Mesendoderm (in vitro differentiated cells): ENCODE data around the gene WDR1.

Experiments used
- DNase-seq: peaks from one replicate; pipeline ENCODE4 v3.0.0; 2013
- H2AK5ac ChIP-seq: 2 replicates; pipeline ENCODE4 v1.6.1; 2013; ENCODE audit warnings: low read length, inconsistent platforms
- H2BK120ac ChIP-seq: 2 replicates; pipeline ENCODE4 v1.6.1; 2013; ENCODE audit warnings: low read depth, mild to moderate bottlenecking, low read length, moderate library complexity, mixed read lengths
- H2BK15ac ChIP-seq: replicated peaks from 2 replicates; pipeline ENCODE4 v1.6.1; 2013; ENCODE audit warnings: low read depth, mild to moderate bottlenecking, moderate library complexity
- H2BK5ac ChIP-seq: 2 replicates; pipeline ENCODE4 v1.6.1; 2013; ENCODE audit warnings: low read length, inconsistent platforms
- H3K18ac ChIP-seq: 2 replicates; pipeline ENCODE4 v1.6.1; 2013; ENCODE audit warnings: mild to moderate bottlenecking, low read length, mixed read lengths
- H3K23ac ChIP-seq: one replicate; pipeline ENCODE4 v1.6.1; 2013; ENCODE audit warnings: low read length
- H3K27ac ChIP-seq: 2 replicates; pipeline ENCODE4 v1.5.1; 2013; ENCODE audit warnings: low read depth, mild to moderate bottlenecking, inconsistent platforms, low read length, moderate library complexity
- H3K27me3 ChIP-seq: 2 replicates; pipeline ENCODE4 v1.6.1; 2013; ENCODE audit warnings: low read length, control low read depth, mild to moderate bottlenecking, inconsistent platforms; ENCODE audit not compliant: insufficient read depth, poor library complexity
- H3K36me3 ChIP-seq: 2 replicates; pipeline ENCODE4 v1.6.1; 2013; ENCODE audit warnings: low read length, inconsistent platforms; ENCODE audit not compliant: control insufficient read depth, insufficient read depth
- H3K4ac ChIP-seq: one replicate; pipeline ENCODE4 v1.6.1; 2013; ENCODE audit warnings: low read depth, mild to moderate bottlenecking, low read length, moderate library complexity
- H3K4me1 ChIP-seq: 2 replicates; pipeline ENCODE4 v1.6.1; 2013; ENCODE audit warnings: low read depth, low read length, inconsistent platforms; ENCODE audit not compliant: control insufficient read depth
- H3K4me2 ChIP-seq: 2 replicates; pipeline ENCODE4 v1.6.1; 2013; ENCODE audit warnings: low read length
- H3K4me3 ChIP-seq: 2 replicates; pipeline ENCODE4 v1.5.1; 2013; ENCODE audit warnings: mild to moderate bottlenecking, low read length
- H3K56ac ChIP-seq: one replicate; pipeline ENCODE4 v1.6.1; 2013; ENCODE audit warnings: low read length
- H3K79me1 ChIP-seq: 2 replicates; pipeline ENCODE4 v1.6.1; 2013; ENCODE audit warnings: low read length, inconsistent platforms
- H3K79me2 ChIP-seq: 2 replicates; pipeline ENCODE4 v1.6.1; 2013; ENCODE audit warnings: mild to moderate bottlenecking, low read length; ENCODE audit not compliant: control insufficient read depth, insufficient read depth
- H3K9ac ChIP-seq: 2 replicates; pipeline ENCODE4 v1.6.1; 2013; ENCODE audit warnings: low read length, inconsistent platforms
- H4K5ac ChIP-seq: one replicate; pipeline ENCODE4 v1.6.1; 2013; ENCODE audit warnings: low read length
- H4K8ac ChIP-seq: one replicate; pipeline ENCODE4 v1.6.1; 2013; ENCODE audit warnings: low read depth, mild to moderate bottlenecking, control low read depth, low read length, moderate library complexity
- WGBS: extraction: QIAGEN DNeasy Blood & Tissue Kit; methylation state at CpG from one replicate; pipeline ENCODE4 v1.1.7; 2013; ENCODE audit warnings: low lambda C conversion rate, missing lambda C conversion rate; ENCODE audit not compliant: insufficient coverage; ENCODE audit errors: extremely low coverage; 5-methylcytosine and 5-hydroxymethylcytosine counted together

The WDR1 gene

DNA sequence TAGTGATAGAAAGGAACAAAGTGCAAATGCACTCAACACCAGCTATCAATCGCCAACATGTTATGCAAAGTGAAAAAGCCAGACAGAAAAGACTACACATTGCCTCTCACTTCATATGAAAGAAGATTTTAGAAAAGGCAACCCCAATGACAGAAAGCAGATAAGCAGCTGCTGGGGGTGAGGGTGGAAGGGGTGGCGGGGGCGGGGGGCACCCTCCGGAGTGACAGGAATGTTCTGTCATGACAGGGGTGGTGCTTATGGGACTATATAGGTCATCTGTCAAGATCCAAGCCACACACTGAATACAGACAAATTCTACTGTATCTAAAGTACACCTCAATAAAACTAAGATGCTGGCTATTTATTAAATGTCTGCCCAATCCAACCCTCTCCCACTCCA, 10.7 kb downstream of the WDR1 start:
- Histone ChIP-seq H3K4me2 (no peak overlapping the region), H3K4me1 (no peaks in the 10 kb centered on the region)

DNA sequence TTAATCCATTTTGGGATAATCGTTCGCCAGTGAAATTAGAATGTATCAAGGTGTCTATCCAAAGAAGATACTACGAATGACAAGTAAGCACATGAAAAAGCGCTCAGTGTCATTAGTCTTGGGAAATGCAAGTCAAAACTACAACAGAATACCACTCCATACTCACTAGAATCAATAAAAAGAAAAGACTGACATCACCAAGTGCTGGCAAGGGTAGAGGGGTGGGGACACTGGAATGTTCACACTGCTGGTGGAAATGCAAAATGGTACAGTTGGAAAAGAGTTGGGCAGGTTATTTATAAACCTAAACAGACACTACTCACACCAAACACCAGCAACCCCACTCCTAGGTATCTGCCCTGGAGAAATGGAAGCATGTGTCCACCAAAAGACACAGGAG, 11.2 kb downstream of the WDR1 start:
- Histone ChIP-seq H3K4me3 (no peak overlapping the region), H2BK15ac (no peak overlapping the region), H3K79me1 (peaks cover 39% of the 10 kb centered on the region), H3K27me3 (no peaks in the 10 kb centered on the region), H3K27ac (no peak overlapping the region), H3K18ac (no peak overlapping the region), H3K4me2 (no peak overlapping the region), H2BK5ac (no peak overlapping the region), H3K36me3 (peaks cover 11% of the 10 kb centered on the region), H3K4me1 (no peaks in the 10 kb centered on the region), H2BK120ac (no peak overlapping the region), H3K56ac (no peak overlapping the region), H4K8ac (no peak overlapping the region), H3K23ac (no peak overlapping the region), H4K5ac (no peak overlapping the region), H3K79me2 (peaks cover 96% of the 10 kb centered on the region), H2AK5ac (no peak overlapping the region), H3K4ac (no peak overlapping the region), H3K9ac (no peak overlapping the region)
- WGBS: no CpG with 5 or more reads among the region's 4 CpGs
- no peak for DNase-seq

More for the DNA sequence above, 10.7 kb downstream of the WDR1 start:
- H3K23ac ChIP-seq: no peak overlapping the region
- no peak overlapping the region for H4K8ac ChIP-seq
- no peak overlapping the region for H3K56ac ChIP-seq
- H2BK120ac ChIP-seq: no peak overlapping the region
- no peak overlapping the region for H3K27ac ChIP-seq
- no peak overlapping the region for H4K5ac ChIP-seq
- peaks cover 10% of the 10 kb centered on the region for H3K36me3 ChIP-seq
- no peak overlapping the region for H2BK5ac ChIP-seq
- H3K79me1 ChIP-seq: peaks cover 39% of the 10 kb centered on the region
- H3K27me3 ChIP-seq: no peaks in the 10 kb centered on the region
- WGBS: no CpG with 5 or more reads among the region's 4 CpGs
- no peak overlapping the region for H3K9ac ChIP-seq
- no peak overlapping the region for H3K4ac ChIP-seq
- H3K79me2 ChIP-seq: peaks cover 96% of the 10 kb centered on the region
- no peak overlapping the region for H2BK15ac ChIP-seq
- no peak overlapping the region for H3K4me3 ChIP-seq
- no peak for DNase-seq
- no peak overlapping the region for H2AK5ac ChIP-seq
- H3K18ac ChIP-seq: no peak overlapping the region

DNA sequence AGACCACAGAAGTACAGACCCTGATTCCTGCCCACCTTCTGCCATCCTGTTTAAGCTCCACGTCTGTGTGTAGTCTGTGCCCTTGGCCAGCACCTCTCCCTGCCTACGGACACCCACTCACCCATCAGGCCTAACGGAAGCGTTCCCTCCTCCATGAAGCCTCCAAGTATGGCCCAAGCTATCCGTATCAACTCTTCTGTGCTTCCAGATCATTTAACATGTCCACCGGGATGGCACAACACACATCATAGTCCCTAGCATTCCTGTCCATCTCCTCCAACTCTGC, 11.7 kb downstream of the WDR1 start:
- no peak overlapping the region for H3K56ac ChIP-seq
- no CpG with 5 or more reads among the region's 6 CpGs for whole genome bisulfite sequencing
- H4K5ac ChIP-seq: no peak overlapping the region
- no peak overlapping the region for H3K27ac ChIP-seq
- H3K4ac ChIP-seq: no peak overlapping the region
- no peak overlapping the region for H4K8ac ChIP-seq
- peaks cover 96% of the 10 kb centered on the region for H3K79me2 ChIP-seq
- no peak for DNase-seq
- no peak overlapping the region for H3K4me3 ChIP-seq
- H3K36me3 ChIP-seq: peaks cover 12% of the 10 kb centered on the region
- no peak overlapping the region for H2BK120ac ChIP-seq
- peak overlapping the region; percentile 10 for H3K9ac ChIP-seq
- peak overlapping the region; percentile 6 for H3K23ac ChIP-seq
- H2BK15ac ChIP-seq: no peak overlapping the region
- no peaks in the 10 kb centered on the region for H3K4me1 ChIP-seq
- no peak overlapping the region for H3K4me2 ChIP-seq
- peaks cover 44% of the 10 kb centered on the region for H3K79me1 ChIP-seq
- H2AK5ac ChIP-seq: no peak overlapping the region
- H3K18ac ChIP-seq: no peak overlapping the region
- no peak overlapping the region for H2BK5ac ChIP-seq
- no peaks in the 10 kb centered on the region for H3K27me3 ChIP-seq

DNA sequence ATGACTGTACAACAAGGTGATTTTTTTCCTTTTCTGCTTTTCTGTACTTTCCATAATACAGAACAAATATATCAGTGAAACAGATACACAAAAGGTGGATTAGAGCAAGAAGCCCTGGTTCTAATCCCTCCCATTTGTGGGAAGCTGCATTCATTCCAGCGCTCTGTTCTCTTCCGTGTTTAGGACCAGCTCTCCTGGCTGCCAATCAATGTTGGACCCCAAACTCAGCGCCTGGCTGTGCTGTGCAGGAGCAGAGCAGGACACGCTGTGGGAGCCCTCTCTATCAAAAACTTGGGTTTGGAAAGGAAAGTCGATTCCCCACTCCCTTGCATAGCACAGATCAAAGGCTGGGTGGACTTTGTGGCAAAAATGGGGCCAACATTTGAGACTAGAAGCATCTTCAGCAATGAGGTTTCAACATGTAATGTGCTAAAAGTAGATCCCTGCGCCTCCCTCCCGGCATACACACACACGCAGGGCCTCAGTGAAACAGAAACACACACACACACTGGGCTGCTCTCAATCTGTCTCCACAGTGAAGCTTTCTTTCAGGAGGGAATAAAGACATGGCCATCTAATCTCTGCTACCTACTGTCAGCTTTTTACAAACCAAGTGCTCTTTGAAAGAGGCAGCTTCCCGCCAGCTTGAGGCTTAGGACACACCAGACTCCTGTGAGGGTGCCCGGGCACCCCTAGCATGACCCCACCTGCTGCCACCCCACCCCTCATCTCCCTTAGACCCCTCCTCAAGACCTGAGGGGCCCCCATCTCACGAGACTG, 12.2 kb downstream of the WDR1 start:
- Histone ChIP-seq H2BK120ac (no peak overlapping the region), H2BK15ac (no peak overlapping the region), H3K4me2 (no peak overlapping the region), H3K4me3 (no peak overlapping the region), H3K4me1 (no peaks in the 10 kb centered on the region), H4K5ac (no peak overlapping the region), H3K27me3 (no peaks in the 10 kb centered on the region), H3K4ac (no peak overlapping the region), H3K23ac (no peak overlapping the region), H2AK5ac (no peak overlapping the region), H2BK5ac (no peak overlapping the region), H3K18ac (no peak overlapping the region), H3K79me1 (peaks cover 46% of the 10 kb centered on the region), H3K36me3 (peaks cover 16% of the 10 kb centered on the region), H3K56ac (no peak overlapping the region), H3K79me2 (peaks cover 96% of the 10 kb centered on the region), H4K8ac (no peak overlapping the region), H3K9ac (no peak overlapping the region), H3K27ac (no peak overlapping the region)
- no CpG with 5 or more reads among the region's 11 CpGs for WGBS
- DNase-seq: no peak

DNA sequence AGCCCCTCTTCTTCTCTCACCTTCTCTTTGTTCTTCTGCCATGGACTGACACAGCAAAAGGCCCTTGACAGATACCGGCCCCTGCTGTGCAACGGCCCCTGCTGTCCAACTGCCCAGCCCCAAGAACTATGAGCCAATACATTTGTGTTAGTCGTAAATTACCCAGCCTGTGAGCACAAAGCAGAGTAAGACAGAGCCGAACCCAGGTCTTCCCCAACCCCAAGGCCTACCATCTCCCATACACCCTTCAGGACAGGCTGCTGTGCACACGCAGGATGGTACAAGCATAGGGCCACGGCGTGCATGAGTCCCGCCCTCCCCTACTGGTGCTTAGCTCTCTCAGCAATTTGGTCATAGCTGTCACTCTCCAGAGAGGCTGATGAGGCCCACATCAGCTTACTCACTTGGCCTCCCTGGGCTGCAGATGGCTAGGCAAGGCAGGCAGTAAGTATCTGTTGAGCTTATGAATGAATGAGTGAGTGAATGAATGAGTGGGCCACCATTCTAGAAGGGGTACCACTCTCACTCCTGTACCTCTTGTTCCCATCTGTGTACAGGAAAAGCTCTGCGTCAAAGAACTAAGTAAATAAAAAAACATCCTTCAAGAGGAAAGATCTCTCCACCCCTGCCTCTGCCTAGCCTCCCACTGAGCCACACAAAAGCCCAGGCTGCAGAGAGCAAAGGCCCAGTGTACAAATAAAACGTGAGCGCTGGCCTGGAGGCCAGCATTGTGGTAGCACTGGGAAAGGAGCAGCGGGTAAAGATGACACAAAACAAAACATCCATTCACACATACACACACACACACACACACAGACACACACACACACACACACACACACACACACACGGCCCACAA, 13.9 kb downstream of the WDR1 start:
- H3K9ac ChIP-seq: no peak overlapping the region
- H3K79me1 ChIP-seq: peaks cover 44% of the 10 kb centered on the region
- no peak overlapping the region for H4K8ac ChIP-seq
- H2AK5ac ChIP-seq: no peak overlapping the region
- H3K27me3 ChIP-seq: no peaks in the 10 kb centered on the region
- no CpG with 5 or more reads among the region's 13 CpGs for WGBS
- DNase-seq: no peak
- no peak overlapping the region for H3K4me3 ChIP-seq
- no peak overlapping the region for H3K27ac ChIP-seq
- no peak overlapping the region for H2BK15ac ChIP-seq
- no peak overlapping the region for H3K4ac ChIP-seq
- no peak overlapping the region for H3K18ac ChIP-seq
- no peak overlapping the region for H3K23ac ChIP-seq
- no peak overlapping the region for H3K4me2 ChIP-seq
- no peaks in the 10 kb centered on the region for H3K4me1 ChIP-seq
- H4K5ac ChIP-seq: no peak overlapping the region
- no peak overlapping the region for H2BK120ac ChIP-seq
- no peak overlapping the region for H3K56ac ChIP-seq
- peaks cover 92% of the 10 kb centered on the region for H3K79me2 ChIP-seq
- H3K36me3 ChIP-seq: peaks cover 23% of the 10 kb centered on the region
- H2BK5ac ChIP-seq: no peak overlapping the region
